Left renal cortex interstitium (tissue), 4 donors: Measurements from ENCODE around the gene SLC35F5. TPM values are rescaled to one million over a fixed set of nuclear protein-coding genes. Genes with fewer than 3 reads are reported as not detected.
"Not testable (repeated sequence)": the region's sequence is repeated elsewhere in the genome, so short reads cannot be mapped to it uniquely, and the experiment has no call there.

Source experiments
- DNase-seq, 4 donors: peaks; one replicate each; pipeline ENCODE4 v3.0.0-alpha.2; 2013; ENCODE audit warnings: low read depth in 4 of 4, low spot score in 2 of 4, missing footprints in 1 of 4
- polyA plus RNA-seq, 4 donors: library from polyadenylated mRNA; unstranded; fragments of 120-200 nt; gene quantifications; one replicate each; pipeline ENCODE4 v1.2.1, GENCODE V29; 2013; ENCODE audit not compliant: insufficient read length in 4 of 4

SLC35F5 gene
- polyA plus RNA-seq, 4 donors: 114 to 142 (median 125) TPM

- no peak for DNase-seq
Observed at GRCh38 chr2:113698892-113699447, 57.5 kb downstream of the SLC35F5 start.

DNA sequence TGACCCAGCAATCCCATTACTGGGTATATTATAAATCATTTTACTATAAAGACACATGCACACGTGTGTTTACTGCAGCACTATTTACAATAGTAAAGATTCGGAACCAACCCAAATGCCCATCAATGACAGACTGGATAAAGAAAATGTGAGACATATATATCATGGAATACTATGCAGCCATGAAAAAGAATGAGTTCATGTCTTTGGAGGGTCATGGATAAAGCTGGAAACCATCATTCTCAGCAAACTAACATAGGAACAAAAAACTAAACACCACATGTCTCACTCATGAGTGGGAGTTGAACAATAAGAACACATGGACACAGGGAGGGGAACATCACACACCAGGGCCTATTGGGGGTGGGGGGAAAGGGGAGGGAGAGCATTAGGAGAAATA is 58.2 kb downstream of the SLC35F5 start:
- not testable (repeated sequence) for DNase-seq

GRCh38 chr2:113697516-113697915 is 58.9 kb downstream of the SLC35F5 start:
- no peak for DNase-seq

DNA sequence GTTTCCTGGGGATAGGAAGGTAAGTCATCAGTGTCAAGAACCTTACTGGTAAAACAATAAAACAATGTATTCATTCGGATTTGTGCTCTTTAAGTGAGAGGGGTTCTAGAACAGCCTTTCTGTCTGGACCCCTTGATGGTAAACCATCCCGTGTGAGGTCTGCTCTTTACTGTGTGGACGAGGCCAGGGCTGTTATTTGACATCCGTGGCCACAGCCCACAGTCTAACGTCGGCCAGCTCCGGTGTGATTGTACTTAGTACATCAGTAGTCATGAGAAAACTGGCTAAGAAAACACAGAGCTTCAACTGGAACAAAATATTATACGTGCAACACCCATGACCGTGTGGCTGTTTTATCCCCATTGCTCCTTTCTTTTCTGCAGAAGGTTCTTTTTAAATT is 62.0 kb downstream of the SLC35F5 start:
- no peak for DNase-seq

- no peak for DNase-seq
Observed at GRCh38 chr2:113692698-113693428, 63.6 kb downstream of the SLC35F5 start.

GRCh38 chr2:113690871-113691270 is 65.6 kb downstream of the SLC35F5 start:
- not testable (repeated sequence) for DNase-seq

DNA sequence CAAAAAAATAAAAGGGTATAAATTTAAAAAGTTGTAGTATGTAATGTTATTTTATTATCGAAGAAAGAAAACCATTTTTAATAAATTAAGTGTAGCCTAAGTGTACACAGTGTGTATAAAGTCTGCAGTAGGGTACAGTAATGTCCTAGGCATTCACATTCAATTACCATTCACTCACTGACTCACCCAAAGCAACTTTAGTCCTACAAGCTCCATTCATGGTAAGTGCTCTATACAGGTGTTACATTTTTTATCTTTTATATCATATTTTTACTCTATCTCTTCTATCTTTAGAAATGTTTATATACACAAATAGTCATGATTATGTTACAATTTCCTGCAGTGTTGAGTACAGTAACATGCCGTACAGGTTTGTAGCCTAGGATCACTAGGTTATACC is 69.9 kb downstream of the SLC35F5 start:
- DNase-seq: no peak

DNA sequence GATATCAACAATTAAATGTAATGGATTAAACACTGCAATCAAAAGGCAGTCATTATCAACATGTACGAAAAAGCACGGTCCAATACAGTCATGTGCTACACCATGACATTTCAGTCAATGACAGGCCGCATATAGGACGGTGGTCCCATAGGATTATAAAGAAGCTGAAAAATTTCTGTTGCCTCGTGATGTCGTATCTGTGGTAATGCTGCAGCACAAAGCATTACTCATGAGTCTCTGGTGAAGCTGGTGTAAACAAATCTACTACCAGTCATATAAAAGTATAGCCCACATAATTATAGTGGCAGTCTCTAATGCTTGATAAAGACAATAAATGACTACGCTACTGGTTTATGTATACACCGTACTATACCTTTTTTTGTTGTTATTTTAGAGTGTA is 71.0 kb downstream of the SLC35F5 start:
- DNase-seq: no peak

DNA sequence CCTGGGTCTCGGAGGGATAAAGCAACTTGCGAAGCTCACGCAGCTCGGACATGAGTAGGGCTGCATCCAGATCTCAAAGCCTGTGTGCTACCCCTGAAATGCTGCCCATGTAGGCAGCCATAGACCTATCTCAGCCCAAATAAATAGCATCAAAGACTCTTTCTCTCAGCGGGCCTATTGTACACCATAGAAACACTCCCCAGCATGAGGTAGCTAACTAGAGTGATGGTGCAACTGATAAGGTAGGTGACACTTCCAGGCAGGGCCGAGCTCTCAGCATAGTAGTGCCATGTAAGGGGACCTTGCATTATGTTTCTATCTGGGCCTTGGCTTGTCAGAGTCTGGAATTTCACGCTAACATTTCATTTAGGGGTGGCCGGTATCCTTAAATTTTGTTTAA is 77.0 kb downstream of the SLC35F5 start:
- DNase-seq: no peak

DNA sequence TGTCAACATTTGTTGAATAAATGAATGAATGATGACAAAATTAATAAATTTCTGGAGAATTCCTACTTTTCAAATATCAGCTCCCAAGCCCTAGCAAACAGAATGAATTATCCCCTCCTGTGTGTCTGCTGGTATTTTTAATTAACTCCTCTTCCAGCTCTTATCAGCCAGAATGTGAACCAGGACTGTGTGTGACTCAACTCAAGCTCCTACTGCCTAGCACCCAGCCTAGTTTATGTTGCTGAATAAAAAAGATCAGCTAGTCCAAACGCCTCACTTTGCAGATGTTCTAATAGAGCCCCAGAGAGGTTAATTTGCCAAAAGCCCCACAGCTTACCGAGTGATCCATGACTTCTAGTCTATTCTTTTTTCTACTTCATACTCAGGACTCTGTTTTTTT is 79.1 kb downstream of the SLC35F5 start:
- DNase-seq: no peak

- DNase-seq: no peak
Observed at GRCh38 chr2:113676623-113677266, 79.7 kb downstream of the SLC35F5 start.

GRCh38 chr2:113675875-113676274 is 80.6 kb downstream of the SLC35F5 start:
- no peak for DNase-seq

GRCh38 chr2:113672326-113672932 is 84.0 kb downstream of the SLC35F5 start:
- no peak for DNase-seq

DNA sequence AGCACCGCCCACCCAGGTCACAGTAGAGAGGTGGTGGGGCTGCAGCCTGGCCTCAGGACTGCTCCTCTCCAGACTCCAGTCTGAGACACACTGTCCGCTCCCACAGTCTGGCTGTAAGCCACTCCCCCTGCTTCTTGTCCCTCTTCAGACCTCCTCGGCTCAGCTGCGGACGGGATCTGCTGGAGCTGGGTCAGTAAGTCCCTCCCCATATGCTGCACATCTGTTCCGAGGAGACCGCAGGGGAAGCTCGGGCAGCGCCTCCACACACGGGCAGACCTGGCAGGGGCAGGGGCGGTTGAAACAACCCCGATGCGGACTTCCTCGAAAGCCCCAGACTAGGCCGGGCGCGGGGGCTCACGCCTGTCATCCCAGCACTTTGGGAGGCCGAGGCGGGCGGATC is 87.4 kb downstream of the SLC35F5 start:
- DNase-seq: not testable (repeated sequence)

DNA sequence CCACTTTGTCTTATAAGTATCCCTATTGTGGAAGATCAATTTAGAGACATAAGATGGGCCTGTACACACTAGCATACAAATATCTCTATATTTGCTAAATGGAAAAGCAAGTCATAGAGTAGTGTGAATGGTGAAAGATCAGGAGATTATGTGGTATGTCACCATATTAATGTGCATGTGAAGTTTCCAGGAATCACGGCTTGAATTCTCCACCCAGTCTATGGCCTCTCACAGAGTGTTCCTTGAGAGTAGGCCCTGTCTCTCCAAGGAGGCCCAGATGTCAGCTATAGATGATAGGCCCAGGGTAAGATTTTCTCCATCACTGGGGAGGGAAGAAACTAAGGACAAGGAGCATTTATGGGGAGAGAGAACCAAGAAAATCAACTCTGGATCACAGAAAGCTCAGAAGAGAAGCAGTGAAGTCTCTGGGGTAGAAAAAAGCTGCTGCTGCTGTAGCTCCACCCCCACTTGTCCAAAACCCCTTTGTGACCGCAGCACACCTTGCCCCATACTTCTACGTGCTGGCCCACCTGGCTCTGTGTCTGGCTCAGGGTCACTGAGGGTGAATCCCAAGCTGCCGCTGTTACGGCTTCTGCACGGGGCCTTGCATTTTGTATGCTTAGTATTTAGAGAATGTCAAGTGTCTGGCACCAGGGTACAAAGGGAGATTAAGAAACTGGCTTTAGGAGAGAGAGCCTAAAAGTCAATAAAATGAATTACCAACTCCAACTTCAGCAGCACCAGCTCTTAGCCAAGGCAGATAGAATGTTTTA is 91.5 kb downstream of the SLC35F5 start:
- DNase-seq: not testable (repeated sequence)

- not testable (repeated sequence) for DNase-seq
Observed at GRCh38 chr2:113663285-113664060, 93.0 kb downstream of the SLC35F5 start.
